ENCODE measurements around the gene ARHGAP25.

Gene ARHGAP25, protein sequence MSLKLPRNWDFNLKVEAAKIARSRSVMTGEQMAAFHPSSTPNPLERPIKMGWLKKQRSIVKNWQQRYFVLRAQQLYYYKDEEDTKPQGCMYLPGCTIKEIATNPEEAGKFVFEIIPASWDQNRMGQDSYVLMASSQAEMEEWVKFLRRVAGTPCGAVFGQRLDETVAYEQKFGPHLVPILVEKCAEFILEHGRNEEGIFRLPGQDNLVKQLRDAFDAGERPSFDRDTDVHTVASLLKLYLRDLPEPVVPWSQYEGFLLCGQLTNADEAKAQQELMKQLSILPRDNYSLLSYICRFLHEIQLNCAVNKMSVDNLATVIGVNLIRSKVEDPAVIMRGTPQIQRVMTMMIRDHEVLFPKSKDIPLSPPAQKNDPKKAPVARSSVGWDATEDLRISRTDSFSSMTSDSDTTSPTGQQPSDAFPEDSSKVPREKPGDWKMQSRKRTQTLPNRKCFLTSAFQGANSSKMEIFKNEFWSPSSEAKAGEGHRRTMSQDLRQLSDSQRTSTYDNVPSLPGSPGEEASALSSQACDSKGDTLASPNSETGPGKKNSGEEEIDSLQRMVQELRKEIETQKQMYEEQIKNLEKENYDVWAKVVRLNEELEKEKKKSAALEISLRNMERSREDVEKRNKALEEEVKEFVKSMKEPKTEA

DNA sequence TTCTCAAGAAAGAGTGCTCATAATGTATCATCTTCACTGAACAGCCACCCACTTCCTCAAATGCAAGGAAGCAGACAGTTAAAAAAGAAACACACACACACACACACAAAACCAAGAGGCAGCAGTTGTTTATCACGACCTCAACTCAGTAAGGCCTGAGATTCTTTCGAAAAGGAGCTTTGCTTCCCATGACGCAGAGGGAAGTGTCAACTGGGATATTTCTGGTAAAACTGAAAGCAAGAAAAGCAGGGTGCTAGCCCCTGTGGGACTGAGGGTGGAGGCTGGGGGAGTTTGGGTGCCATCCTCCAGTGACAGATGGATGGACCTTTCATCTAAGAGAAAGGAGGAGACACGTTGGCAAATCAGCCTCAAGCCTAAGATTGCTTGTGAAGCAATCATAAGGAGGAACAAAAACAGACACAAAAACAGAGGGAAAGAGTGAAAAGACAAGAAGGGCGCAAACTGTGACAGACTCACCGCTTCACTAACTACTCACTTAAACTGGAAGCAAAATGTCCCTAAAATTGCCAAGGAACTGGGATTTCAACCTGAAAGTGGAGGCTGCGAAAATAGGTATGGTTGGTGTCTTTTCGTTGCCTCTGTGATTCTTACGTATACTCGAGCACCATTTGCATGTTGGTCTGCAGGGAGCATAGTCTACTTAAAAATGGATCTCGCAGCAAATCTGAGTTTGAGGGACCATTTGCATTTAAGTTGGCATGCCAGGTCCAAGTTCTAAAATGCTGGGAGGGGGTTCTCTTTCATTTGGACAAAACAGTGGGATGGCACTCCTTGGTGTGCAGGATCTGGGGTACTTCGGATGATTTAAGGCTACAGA lies at the start of gene ARHGAP25:
Gene ARHGAP25, plus strand, starts transcription at position 124 of the 838 bp plus-strand sequence. Its CDS starts 389 bp downstream, at position 513.
- no peak for DNase-seq

DNA sequence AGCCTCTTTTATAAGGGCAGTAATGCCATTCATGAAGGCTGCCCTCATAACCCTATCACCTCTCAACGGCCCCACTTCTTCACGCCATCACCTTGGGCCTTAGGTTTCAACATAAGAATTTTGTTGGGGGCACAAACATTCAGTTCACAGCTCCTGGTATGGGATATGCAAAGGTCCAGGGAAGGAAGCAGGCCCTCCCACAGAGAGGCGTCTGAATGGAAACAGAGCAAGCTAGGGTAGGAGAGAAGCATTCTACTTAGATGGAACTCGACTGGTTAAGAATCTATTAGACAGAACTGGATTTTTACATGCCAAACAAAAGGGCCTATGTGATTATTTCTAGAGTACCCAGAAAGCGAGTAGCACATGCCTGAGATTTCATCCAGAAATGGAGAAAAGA lies 48.4 kb upstream of the ARHGAP25 start:
- no peak for TF ChIP-seq POLR2A (IDR thresholded peaks at IDR 0.05; ENCODE audit: low read length)
- no peak for TF ChIP-seq GATA1 (IDR thresholded peaks at IDR 0.05; ENCODE audit: low read depth, low read length)
- DNase-seq, result no peak

More for the DNA sequence above, at the start of gene ARHGAP25:
- TF ChIP-seq POLR2A (IDR thresholded peaks at IDR 0.05; ENCODE audit: low read length) (no peak), GATA1 (IDR thresholded peaks at IDR 0.05; ENCODE audit: low read depth, low read length) (no peak)

GRCh38 chr2:68687018-68687417 lies 47.6 kb upstream of the ARHGAP25 start:
- TF ChIP-seq GATA1 (IDR thresholded peaks at IDR 0.05; ENCODE audit: low read depth, low read length) (no peak), POLR2A (IDR thresholded peaks at IDR 0.05; ENCODE audit: low read length) (no peak)
- DNase-seq, result no peak

DNA sequence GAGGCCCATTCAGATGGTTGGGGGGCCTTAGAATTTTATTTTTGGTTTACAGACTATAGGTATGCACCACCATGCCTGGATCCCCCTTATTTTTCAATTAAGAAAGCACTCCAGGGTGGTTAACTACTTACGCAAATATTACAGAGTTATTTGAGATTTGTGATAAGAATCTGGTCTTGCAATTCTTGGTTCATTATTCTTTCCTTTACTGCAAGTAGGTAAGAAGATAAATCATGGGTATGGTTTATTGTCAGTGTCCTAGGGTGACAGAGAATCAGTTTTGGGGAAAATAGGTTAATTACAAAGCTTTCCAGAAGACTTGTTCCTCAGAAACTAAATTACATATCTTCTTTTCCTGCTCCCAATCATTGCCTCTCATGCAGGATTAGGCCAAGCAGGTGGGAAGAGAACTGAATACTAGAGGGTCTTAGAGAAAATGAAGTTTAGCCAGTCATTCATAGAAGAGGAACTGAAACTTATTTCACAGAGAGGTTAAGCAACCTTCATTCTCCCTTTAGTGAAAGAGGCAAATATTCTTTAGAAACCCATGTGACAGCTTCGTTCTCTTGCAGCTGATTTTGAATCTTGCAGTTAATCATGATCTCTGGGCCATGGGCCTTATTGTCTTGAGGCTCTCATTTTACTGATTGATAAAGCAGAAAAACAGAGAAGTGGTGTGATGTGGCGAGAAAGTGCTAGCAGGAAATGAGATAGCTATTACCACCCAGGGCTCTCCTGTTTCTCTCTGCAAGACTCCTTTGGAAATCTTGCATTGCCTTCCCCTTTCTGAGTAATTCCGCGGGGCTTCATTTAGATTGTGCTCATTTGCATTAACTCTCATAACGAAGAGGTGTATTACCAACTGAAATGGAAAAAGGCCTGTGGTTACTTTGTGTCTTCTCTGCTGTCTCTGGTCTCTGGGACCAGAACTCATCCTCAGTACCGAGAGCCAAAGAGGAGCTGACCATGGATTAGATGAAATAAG lies 44.8 kb upstream of the ARHGAP25 start:
- TF ChIP-seq POLR2A (IDR thresholded peaks at IDR 0.05; ENCODE audit: low read length) (no peak), GATA1 (IDR thresholded peaks at IDR 0.05; ENCODE audit: low read depth, low read length) (no peak)
- DNase-seq, result no peak

- DNase-seq, result no peak
Observed at GRCh38 chr2:68690851-68691250, 43.8 kb upstream of the ARHGAP25 start.

GRCh38 chr2:68692511-68692910 lies 42.1 kb upstream of the ARHGAP25 start:
- TF ChIP-seq GATA1 (IDR thresholded peaks at IDR 0.05; ENCODE audit: low read depth, low read length) (no peak), POLR2A (IDR thresholded peaks at IDR 0.05; ENCODE audit: low read length) (no peak)
- no peak for DNase-seq

More at GRCh38 chr2:68690851-68691250, 43.8 kb upstream of the ARHGAP25 start:
- TF ChIP-seq POLR2A (IDR thresholded peaks at IDR 0.05; ENCODE audit: low read length), result no peak
- no peak for TF ChIP-seq GATA1 (IDR thresholded peaks at IDR 0.05; ENCODE audit: low read depth, low read length)

- no peak for DNase-seq
- TF ChIP-seq GATA1 (IDR thresholded peaks at IDR 0.05; ENCODE audit: low read depth, low read length), result no peak
- TF ChIP-seq POLR2A (IDR thresholded peaks at IDR 0.05; ENCODE audit: low read length), result no peak
Observed at GRCh38 chr2:68693951-68694350, 40.7 kb upstream of the ARHGAP25 start.

GRCh38 chr2:68695971-68696370 lies 38.6 kb upstream of the ARHGAP25 start:
- TF ChIP-seq POLR2A (IDR thresholded peaks at IDR 0.05; ENCODE audit: low read length), result no peak

DNA sequence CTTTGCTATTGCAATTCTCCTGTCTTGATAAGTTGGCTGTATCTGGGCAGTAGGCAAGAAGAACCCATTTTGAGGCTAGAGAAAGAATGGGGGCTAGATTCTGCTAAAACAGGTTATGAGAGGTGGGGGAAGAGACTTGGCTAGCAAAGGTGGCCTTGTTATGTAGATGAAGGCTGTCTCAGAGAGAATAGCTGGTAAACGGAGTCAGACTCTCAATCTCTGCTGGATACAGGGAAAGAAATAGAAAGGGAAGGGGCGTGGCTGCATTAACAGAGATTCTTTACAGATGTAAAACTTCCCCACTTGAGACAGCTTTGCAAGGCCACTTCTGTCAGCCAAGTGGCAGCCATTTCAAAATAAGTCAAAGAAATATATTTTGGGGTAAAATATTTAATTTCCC lies 38.1 kb upstream of the ARHGAP25 start:
- no peak for TF ChIP-seq GATA1 (IDR thresholded peaks at IDR 0.05; ENCODE audit: low read depth, low read length)
- no peak for TF ChIP-seq POLR2A (IDR thresholded peaks at IDR 0.05; ENCODE audit: low read length)
- DNase-seq, result no peak

More at GRCh38 chr2:68695971-68696370, 38.6 kb upstream of the ARHGAP25 start:
- no peak for DNase-seq

DNA sequence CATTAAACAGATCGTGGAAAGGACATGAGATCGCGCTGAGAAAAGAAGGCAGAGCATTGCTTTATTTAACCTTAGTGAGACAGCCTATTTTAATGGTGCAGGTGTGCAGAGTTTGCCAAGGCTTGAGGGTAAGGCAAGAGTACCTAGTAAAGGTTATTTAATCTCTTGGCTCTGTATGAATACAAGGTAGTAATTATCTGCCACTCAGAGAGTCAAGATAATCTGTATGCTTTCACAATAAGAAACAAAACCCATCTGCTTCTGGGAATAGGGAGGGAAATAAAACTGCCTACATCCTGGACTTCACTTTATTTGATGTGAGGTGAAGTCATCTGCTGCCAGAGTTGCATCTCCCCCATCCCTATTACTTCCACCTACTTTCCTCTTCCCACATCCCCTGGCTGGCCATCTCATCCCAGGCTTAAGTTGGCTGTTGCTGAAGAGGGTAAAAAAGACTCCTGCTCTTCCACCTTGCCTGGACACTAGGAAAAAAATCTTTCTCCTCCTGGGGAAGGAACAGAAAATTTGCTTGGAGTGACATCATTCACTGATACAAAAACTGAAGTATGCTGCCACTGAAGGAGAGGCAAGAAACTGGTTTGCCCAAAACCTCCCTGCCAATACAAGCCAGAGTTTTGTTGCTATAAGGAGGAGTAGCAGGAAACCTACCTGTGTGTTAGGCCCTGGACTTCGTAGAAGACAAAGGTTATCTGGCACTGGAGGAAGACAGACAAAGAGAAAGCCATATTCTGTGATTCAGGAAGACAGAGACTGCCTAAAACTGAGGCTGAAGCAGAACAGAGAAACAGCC lies 35.8 kb upstream of the ARHGAP25 start:
- TF ChIP-seq POLR2A (IDR thresholded peaks at IDR 0.05; ENCODE audit: low read length), result no peak
- TF ChIP-seq GATA1 (IDR thresholded peaks at IDR 0.05; ENCODE audit: low read depth, low read length), result no peak
- DNase-seq, result no peak

- no peak for TF ChIP-seq POLR2A (IDR thresholded peaks at IDR 0.05; ENCODE audit: low read length)
- TF ChIP-seq GATA1 (IDR thresholded peaks at IDR 0.05; ENCODE audit: low read depth, low read length), result no peak
- DNase-seq, result no peak
Observed at GRCh38 chr2:68700560-68700959, 34.1 kb upstream of the ARHGAP25 start.

GRCh38 chr2:68706637-68707036 lies 28.0 kb upstream of the ARHGAP25 start:
- DNase-seq, result no peak
- TF ChIP-seq GATA1 (IDR thresholded peaks at IDR 0.05; ENCODE audit: low read depth, low read length) (no peak), POLR2A (IDR thresholded peaks at IDR 0.05; ENCODE audit: low read length) (no peak)

All from erythroblast (primary cell).